Activated naive CD8-positive, alpha-beta T cell treated with anti-CD3 and anti-CD28 coated beads, Interleukin-2, amount 10 ng/mL, durations not matched to agents 7 days and 5 days (primary cell): ENCODE data around the gene ZPBP2. TPM values are rescaled to one million over a fixed set of nuclear protein-coding genes. Genes with fewer than 3 reads are reported as not detected.
A peak's percentile ranks its signal among the peaks of the same experiment; 100 is the strongest.

Source experiments
- ATAC-seq: fragments of 150-1000 bp; cut with Tn5 transposase; one replicate; pipeline ENCODE4 v1.10.0; 2021; ENCODE audit warnings: low read depth, moderate library complexity
- POLR2A ChIA-PET: fragments of 350-600 bp; sonication (Branson Sonifier 250); formaldehyde crosslinking; loops from one replicate; lab custom pipeline; 2021; ENCODE audit warnings: antibody characterized with exemption; lab: Charles Lee
- DNase-seq: peaks from one replicate; pipeline ENCODE4 v3.0.0; 2021
- H3K27ac Mint-ChIP-seq: one replicate; pipeline ENCODE4 v1.8.0; 2022; ENCODE audit warnings: mild to moderate bottlenecking, mixed read lengths
- H3K27me3 Mint-ChIP-seq: one replicate; pipeline ENCODE4 v1.8.0; 2022; ENCODE audit warnings: mild to moderate bottlenecking, moderate library complexity, mixed read lengths
- H3K36me3 Mint-ChIP-seq: one replicate; pipeline ENCODE4 v1.8.0; 2021; ENCODE audit warnings: mild to moderate bottlenecking, mixed read lengths
- H3K4me1 Mint-ChIP-seq: one replicate; pipeline ENCODE4 v1.8.0; 2021; ENCODE audit warnings: mixed read lengths
- H3K4me3 Mint-ChIP-seq: one replicate; pipeline ENCODE4 v1.8.0; 2022; ENCODE audit warnings: mild to moderate bottlenecking, moderate library complexity, mixed read lengths
- H3K9me3 Mint-ChIP-seq: one replicate; pipeline ENCODE4 v1.8.0; 2021; ENCODE audit warnings: mixed read lengths
- total RNA-seq, 2 experiments: library from RNA; stranded (reverse); gene quantifications; one replicate each; pipeline ENCODE4 v1.2.3, GENCODE V29; 2021

ZPBP2 gene
- total RNA-seq, 2 experiments from 2014 or later: 0.14 TPM; not detected in 1

- no peaks in the 10 kb centered on the region for H3K27me3 Mint-ChIP-seq
- POLR2A ChIA-PET: interaction anchor here (3.4 kb wide), 1 partner anchor 169 kb away, joined by 17 read pairs; no protein-coding TSS in a partner anchor
- no peak for ATAC-seq
- H3K27ac Mint-ChIP-seq: peak overlapping the region; percentile 94
- peak overlapping the region; percentile 89 for H3K4me3 Mint-ChIP-seq
- H3K36me3 Mint-ChIP-seq: peaks cover 42% of the 10 kb centered on the region
- H3K4me1 Mint-ChIP-seq: peaks cover 63% of the 10 kb centered on the region
- DNase-seq: no peak
- H3K9me3 Mint-ChIP-seq: no peaks in the 10 kb centered on the region
These were observed 56.1 kb downstream of the ZPBP2 start for GRCh38 chr17:39923836-39924690.

- Mint-ChIP-seq H3K9me3 (no peaks in the 10 kb centered on the region), H3K27me3 (no peaks in the 10 kb centered on the region), H3K27ac (peak overlapping the region; percentile 89), H3K4me1 (peaks cover 59% of the 10 kb centered on the region), H3K4me3 (peak overlapping the region; percentile 89), H3K36me3 (peaks cover 38% of the 10 kb centered on the region)
- POLR2A ChIA-PET: interaction anchor here (0.6 to 3.4 kb wide), 2 partner anchors 49 to 169 kb away, joined by 3 to 17 read pairs; no protein-coding TSS in a partner anchor
- no peak for DNase-seq
- ATAC-seq: no peak
These were observed 56.7 kb downstream of the ZPBP2 start for GRCh38 chr17:39924691-39925055.

DNA sequence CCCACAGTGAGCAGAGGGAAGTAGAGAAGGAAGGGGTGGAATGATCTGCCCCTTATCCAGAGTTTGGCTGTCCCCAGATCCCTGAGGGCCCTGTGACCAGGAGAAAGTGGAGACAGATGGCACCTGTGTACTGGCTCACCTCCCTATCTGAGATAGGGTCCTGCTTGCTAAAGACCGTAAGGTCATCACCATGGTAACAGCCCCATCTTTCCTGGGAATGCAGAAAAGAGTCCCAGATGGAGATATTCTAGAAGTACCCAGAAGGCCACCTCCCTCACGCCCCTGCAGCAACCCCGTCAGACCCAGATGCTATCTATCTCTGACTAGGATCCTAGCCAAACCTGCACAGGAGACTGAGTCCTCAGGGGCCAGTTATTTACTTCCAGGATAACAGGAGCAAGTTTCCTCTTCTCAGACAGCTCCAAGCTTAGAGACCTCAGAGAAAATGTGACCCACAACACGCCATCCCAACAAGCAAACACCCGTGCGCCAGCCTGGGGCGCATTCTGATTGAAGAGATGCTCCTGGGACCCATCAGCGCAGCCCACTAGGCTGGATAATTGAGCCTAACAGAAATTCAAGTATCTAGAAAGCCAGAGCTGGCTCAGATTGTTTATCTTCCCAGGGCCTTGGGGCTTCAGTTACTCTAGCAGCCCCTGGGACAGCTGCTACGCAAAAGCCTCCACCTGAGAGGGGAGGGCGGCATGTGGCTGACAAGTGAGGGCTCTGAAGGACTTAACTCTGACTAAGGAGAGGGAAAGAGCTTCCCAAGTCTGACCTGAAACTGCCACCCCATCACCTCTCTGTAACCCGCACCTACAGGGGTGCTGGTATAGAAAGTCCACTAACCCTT lies 57.5 kb downstream of the ZPBP2 start:
- POLR2A ChIA-PET: interaction anchor here (0.6 to 3.4 kb wide), 15 partner anchors 15 to 725 kb away, joined by 3 to 20 read pairs (median 5); partner anchors contain the start of genes NR1D1, PSMD3 and RPL19
- H3K27me3 Mint-ChIP-seq: no peaks in the 10 kb centered on the region
- no peaks in the 10 kb centered on the region for H3K9me3 Mint-ChIP-seq
- H3K27ac Mint-ChIP-seq: peak overlapping the region; percentile 89
- H3K4me1 Mint-ChIP-seq: peaks cover 54% of the 10 kb centered on the region
- peak overlapping the region; percentile 89 for H3K4me3 Mint-ChIP-seq
- ATAC-seq (no peak), DNase-seq (no peak)
- H3K36me3 Mint-ChIP-seq: peaks cover 33% of the 10 kb centered on the region

DNA sequence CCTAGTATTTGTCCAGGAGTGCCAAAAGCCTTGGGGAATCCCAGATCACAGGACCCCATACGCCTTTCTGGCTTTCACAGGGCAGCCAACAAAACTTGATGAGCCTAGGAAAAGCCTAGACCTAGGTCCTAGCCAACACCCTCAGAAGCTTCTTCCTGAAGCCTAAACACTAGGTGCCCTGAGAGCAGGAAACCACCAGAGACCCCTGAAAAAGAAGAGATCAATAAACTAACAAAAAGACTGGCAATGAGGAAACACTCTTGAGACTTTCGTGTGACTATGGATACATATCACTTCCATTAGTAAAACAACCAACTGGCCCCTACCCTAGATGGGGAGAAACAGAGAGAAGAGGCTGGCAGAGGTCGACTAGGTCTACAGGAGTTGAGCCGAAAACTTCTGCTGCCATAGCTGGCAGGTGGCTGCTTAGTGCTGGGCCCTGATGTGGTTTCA lies 58.2 kb downstream of the ZPBP2 start:
- Mint-ChIP-seq H3K36me3 (peaks cover 33% of the 10 kb centered on the region), H3K4me3 (peak overlapping the region; percentile 89), H3K9me3 (no peaks in the 10 kb centered on the region), H3K27me3 (no peaks in the 10 kb centered on the region), H3K4me1 (peaks cover 48% of the 10 kb centered on the region), H3K27ac (peak overlapping the region; percentile 89)
- POLR2A ChIA-PET: interaction anchor here (0.9 to 3.4 kb wide), 18 partner anchors 14 to 726 kb away, joined by 3 to 20 read pairs (median 5); partner anchors contain the start of genes NR1D1, PSMD3 and RPL19
- DNase-seq: no peak
- no peak for ATAC-seq

- Mint-ChIP-seq H3K4me1 (peaks cover 44% of the 10 kb centered on the region), H3K27me3 (no peaks in the 10 kb centered on the region), H3K27ac (peak overlapping the region; percentile 89), H3K4me3 (peak overlapping the region; percentile 89), H3K9me3 (no peaks in the 10 kb centered on the region), H3K36me3 (peaks cover 28% of the 10 kb centered on the region)
- POLR2A ChIA-PET: interaction anchor here (0.6 to 3.4 kb wide), 22 partner anchors 8 to 727 kb away, joined by 3 to 20 read pairs (median 5); partner anchors contain the start of genes GSDMB, NR1D1, PSMD3 and RPL19
- DNase-seq: peak; percentile 73
- ATAC-seq: peak; percentile 68
These were observed 58.6 kb downstream of the ZPBP2 start for GRCh38 chr17:39926588-39927100.

Other genes with a start within 250 kb of the ZPBP2 start
- gene PPP1R1B, start 241.2 kb upstream of the ZPBP2 start, total RNA-seq: not detected
- gene STARD3, start 231.1 kb upstream of the ZPBP2 start, total RNA-seq: 10 to 100 TPM; 96.3 to 96.5 TPM
- 1 to 10 TPM; 2.7 to 3.2 TPM for gene TCAP, start 202.9 kb upstream of the ZPBP2 start, total RNA-seq
- gene PNMT, start 199.7 kb upstream of the ZPBP2 start, total RNA-seq: not detected
- gene PGAP3, start 180.1 kb upstream of the ZPBP2 start, total RNA-seq: 10 to 100 TPM; 18.3 to 23.9 TPM
- 1 to 10 TPM; 6.4 to 6.6 TPM for gene ERBB2, start 168.1 kb upstream of the ZPBP2 start, total RNA-seq
- 10 to 100 TPM; 38.1 to 38.6 TPM for gene MIEN1, start 137.7 kb upstream of the ZPBP2 start, total RNA-seq
- gene GRB7, start 130.3 kb upstream of the ZPBP2 start, total RNA-seq: under 1 TPM; 0.37 to 0.61 TPM
- 10 to 100 TPM; 78.5 to 83.5 TPM for gene IKZF3, start 3.9 kb upstream of the ZPBP2 start, total RNA-seq
- gene GSDMB, start 50.4 kb downstream of the ZPBP2 start, total RNA-seq: 10 to 100 TPM; 67.0 to 69.8 TPM
- gene ORMDL3, start 59.4 kb downstream of the ZPBP2 start, total RNA-seq: 100 to 1,000 TPM; 149 to 159 TPM
- gene LRRC3C, start 59.5 kb downstream of the ZPBP2 start, total RNA-seq: not detected
- gene GSDMA, start 94.8 kb downstream of the ZPBP2 start, total RNA-seq: under 1 TPM in 1 of 2 experiments, not detected in 1; 0.26 TPM
- 10 to 100 TPM; 82.5 to 87.9 TPM for gene PSMD3, start 112.6 kb downstream of the ZPBP2 start, total RNA-seq
- gene CSF3, start 147.2 kb downstream of the ZPBP2 start, total RNA-seq: not detected
- gene MED24, start 186.2 kb downstream of the ZPBP2 start, total RNA-seq: 10 to 100 TPM; 87.0 to 89.9 TPM
- 10 to 100 TPM; 19.9 to 20.3 TPM for gene THRA, start 194.8 kb downstream of the ZPBP2 start, total RNA-seq
- gene NR1D1, start 232.4 kb downstream of the ZPBP2 start, total RNA-seq: 1 to 10 TPM; 5.0 to 5.8 TPM